ENCODE results near the gene CHD9. TPM values are rescaled to one million over a fixed set of nuclear protein-coding genes. Genes with fewer than 3 reads are reported as not detected.

CHD9 gene
- total and polyA plus RNA-seq, 9 of the 15 experiments (the other 6 are each of a cell fraction or from before 2014, with no cell fraction given) = 29.0 to 69.3 (median 40.6) TPM

DNA sequence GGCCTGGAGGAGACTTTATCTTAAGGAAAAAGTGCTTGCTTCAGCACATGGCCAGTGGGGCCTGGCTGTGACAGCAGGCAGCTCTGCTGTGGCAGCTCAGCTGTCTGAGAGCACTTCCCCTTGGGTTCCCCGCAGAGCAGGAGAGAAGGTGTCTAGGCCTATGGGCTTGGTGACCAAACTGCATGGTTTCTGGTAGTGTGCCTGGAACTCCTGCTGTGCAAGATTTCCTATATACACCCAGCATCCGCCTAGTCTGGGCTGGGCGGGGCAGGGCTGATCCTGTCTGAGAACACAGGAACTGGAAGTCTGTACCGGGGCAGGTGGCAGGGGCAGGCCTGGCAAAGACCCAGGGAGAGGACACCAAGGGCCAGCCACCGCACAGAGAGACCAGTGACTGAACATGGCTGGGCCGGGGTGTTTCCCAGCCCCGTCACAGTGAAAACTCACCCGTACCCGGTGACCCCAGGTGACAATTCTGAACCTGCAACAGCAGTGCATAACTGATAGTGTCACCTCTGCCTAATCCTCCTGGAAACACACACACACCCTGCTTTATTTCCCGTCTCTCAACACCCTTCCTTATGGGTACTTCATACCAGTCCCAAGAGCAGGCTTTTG lies 39.3 kb downstream of the CHD9 start (continued):
- TF ChIP-seq, protein P1, sequence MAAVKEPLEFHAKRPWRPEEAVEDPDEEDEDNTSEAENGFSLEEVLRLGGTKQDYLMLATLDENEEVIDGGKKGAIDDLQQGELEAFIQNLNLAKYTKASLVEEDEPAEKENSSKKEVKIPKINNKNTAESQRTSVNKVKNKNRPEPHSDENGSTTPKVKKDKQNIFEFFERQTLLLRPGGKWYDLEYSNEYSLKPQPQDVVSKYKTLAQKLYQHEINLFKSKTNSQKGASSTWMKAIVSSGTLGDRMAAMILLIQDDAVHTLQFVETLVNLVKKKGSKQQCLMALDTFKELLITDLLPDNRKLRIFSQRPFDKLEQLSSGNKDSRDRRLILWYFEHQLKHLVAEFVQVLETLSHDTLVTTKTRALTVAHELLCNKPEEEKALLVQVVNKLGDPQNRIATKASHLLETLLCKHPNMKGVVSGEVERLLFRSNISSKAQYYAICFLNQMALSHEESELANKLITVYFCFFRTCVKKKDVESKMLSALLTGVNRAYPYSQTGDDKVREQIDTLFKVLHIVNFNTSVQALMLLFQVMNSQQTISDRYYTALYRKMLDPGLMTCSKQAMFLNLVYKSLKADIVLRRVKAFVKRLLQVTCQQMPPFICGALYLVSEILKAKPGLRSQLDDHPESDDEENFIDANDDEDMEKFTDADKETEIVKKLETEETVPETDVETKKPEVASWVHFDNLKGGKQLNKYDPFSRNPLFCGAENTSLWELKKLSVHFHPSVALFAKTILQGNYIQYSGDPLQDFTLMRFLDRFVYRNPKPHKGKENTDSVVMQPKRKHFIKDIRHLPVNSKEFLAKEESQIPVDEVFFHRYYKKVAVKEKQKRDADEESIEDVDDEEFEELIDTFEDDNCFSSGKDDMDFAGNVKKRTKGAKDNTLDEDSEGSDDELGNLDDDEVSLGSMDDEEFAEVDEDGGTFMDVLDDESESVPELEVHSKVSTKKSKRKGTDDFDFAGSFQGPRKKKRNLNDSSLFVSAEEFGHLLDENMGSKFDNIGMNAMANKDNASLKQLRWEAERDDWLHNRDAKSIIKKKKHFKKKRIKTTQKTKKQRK (IDR thresholded peaks at IDR 0.05; ENCODE audit: borderline replicate concordance, low read depth, low read length) = no peak
- TF ChIP-seq CEBPB (tag; IDR thresholded peaks at IDR 0.05) (no peak), FOXK2 (conservative IDR thresholded peaks at IDR 0.05 in 1 of 2, IDR thresholded peaks at IDR 0.05 in 1 of 2; ENCODE audit: low read depth in 2 of 2) (peak in 1 of 2 experiments; percentile 58; a peak in 1 of 4 replicates), DDX20 (tag; IDR thresholded peaks at IDR 0.05; ENCODE audit: low read depth) (no peak), CBFA2T2 (conservative IDR thresholded peaks at IDR 0.05) (peak; percentile 50), ZEB2 (IDR thresholded peaks at IDR 0.05) (peak; percentile 81; the same call in 1 of the 2 replicates), ZNF436 (CRISPR knock-in tag; IDR thresholded peaks at IDR 0.05) (no peak), ETV6 (IDR thresholded peaks at IDR 0.05; ENCODE audit: borderline replicate concordance in 1 of 2, low read depth in 2 of 2, low read length in 1 of 2) (no peak), ETV6 (CRISPR knock-in tag; IDR thresholded peaks at IDR 0.05; ENCODE audit: borderline replicate concordance) (no peak), NCOR1 (IDR thresholded peaks at IDR 0.05) (peak; percentile 45; the same call in 1 of the 2 replicates), MAFF (IDR thresholded peaks at IDR 0.05; ENCODE audit: low read length) (no peak; the same call in 1 of the 2 replicates), GABPA (tag; conservative IDR thresholded peaks at IDR 0.05; ENCODE audit: low read depth) (0 out of 2 replicates have a peak, but pooled peaks have one; percentile 26), CREM (IDR thresholded peaks at IDR 0.05; ENCODE audit: low read depth) (peak; percentile 7; the same call in 1 of the 2 replicates), WHSC1 (IDR thresholded peaks at IDR 0.05; ENCODE audit: low read length) (no peak), HIVEP1 (CRISPR knock-in tag; IDR thresholded peaks at IDR 0.05) (no peak), TAL1 (IDR thresholded peaks at IDR 0.05) (peak; percentile 64), U2AF1 (optimal IDR thresholded peaks at IDR 0.05; ENCODE audit: low read depth, low read length) (no peak), NR1H2 (CRISPR knock-in tag; IDR thresholded peaks at IDR 0.05) (no peak)
- TF ChIP-seq, protein P2, sequence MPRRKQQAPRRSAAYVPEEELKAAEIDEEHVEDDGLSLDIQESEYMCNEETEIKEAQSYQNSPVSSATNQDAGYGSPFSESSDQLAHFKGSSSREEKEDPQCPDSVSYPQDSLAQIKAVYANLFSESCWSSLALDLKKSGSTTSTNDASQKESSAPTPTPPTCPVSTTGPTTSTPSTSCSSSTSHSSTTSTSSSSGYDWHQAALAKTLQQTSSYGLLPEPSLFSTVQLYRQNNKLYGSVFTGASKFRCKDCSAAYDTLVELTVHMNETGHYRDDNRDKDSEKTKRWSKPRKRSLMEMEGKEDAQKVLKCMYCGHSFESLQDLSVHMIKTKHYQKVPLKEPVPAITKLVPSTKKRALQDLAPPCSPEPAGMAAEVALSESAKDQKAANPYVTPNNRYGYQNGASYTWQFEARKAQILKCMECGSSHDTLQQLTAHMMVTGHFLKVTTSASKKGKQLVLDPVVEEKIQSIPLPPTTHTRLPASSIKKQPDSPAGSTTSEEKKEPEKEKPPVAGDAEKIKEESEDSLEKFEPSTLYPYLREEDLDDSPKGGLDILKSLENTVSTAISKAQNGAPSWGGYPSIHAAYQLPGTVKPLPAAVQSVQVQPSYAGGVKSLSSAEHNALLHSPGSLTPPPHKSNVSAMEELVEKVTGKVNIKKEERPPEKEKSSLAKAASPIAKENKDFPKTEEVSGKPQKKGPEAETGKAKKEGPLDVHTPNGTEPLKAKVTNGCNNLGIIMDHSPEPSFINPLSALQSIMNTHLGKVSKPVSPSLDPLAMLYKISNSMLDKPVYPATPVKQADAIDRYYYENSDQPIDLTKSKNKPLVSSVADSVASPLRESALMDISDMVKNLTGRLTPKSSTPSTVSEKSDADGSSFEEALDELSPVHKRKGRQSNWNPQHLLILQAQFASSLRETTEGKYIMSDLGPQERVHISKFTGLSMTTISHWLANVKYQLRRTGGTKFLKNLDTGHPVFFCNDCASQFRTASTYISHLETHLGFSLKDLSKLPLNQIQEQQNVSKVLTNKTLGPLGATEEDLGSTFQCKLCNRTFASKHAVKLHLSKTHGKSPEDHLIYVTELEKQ (CRISPR knock-in tag; IDR thresholded peaks at IDR 0.05) = no peak
- TF ChIP-seq, protein P3, sequence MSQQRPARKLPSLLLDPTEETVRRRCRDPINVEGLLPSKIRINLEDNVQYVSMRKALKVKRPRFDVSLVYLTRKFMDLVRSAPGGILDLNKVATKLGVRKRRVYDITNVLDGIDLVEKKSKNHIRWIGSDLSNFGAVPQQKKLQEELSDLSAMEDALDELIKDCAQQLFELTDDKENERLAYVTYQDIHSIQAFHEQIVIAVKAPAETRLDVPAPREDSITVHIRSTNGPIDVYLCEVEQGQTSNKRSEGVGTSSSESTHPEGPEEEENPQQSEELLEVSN (IDR thresholded peaks at IDR 0.05; ENCODE audit: borderline replicate concordance in 1 of 2, extremely low read depth in 1 of 2, insufficient read depth in 1 of 2, insufficient read length in 1 of 2, low read depth in 1 of 2, low read length in 1 of 2, poor library complexity in 1 of 2, severe bottlenecking in 1 of 2) = peak in 1 of 2 experiments; percentile 43
